Pancreas (tissue), 10 donors: ENCODE measurements around the gene BCL2. TPM values are rescaled to one million over a fixed set of nuclear protein-coding genes. Genes with fewer than 3 reads are reported as not detected.

Experiments used
- ATAC-seq, 4 donors: fragments of 200-7000 bp; cut with Tn5 transposase; one replicate each; pipeline versions ENCODE4 v1.8.0 to v1.9.1; 2020; ENCODE audit warnings: mild to moderate bottlenecking in 4 of 4, moderate library complexity in 4 of 4
- DNase-seq, 6 donors: peaks; one replicate each; pipeline ENCODE4 v3.0.0-alpha.2; 2020
- FAIRE-seq: peaks from 2 replicates; lab custom pipeline; 2012; peaks lifted over from hg19 to GRCh38; lab: Jason Lieb, UNC
- H3K27ac ChIP-seq, 4 donors: fragments of 200-600 bp; sonication (generic); 1 replicate in 3 of 4; 2 replicates in 1 of 4; pipeline versions ENCODE4 v1.5.0 to v1.8.0; 2020
- H3K27me3 ChIP-seq, 4 donors: fragments of 200-600 bp; one replicate each; pipeline ENCODE4 v1.8.0; 2021
- H3K36me3 ChIP-seq, 3 donors: fragments of 200-600 bp; sonication (generic) in 1 of 3; one replicate each; pipeline versions ENCODE4 v1.5.0 to v1.8.0; 2020 to 2021
- H3K4me1 ChIP-seq, 3 donors: fragments of 200-600 bp; one replicate each; pipeline ENCODE4 v1.8.0; 2021
- H3K4me3 ChIP-seq, 4 donors: fragments of 200-600 bp; sonication (generic) in 2 of 4; one replicate each; pipeline versions ENCODE4 v1.5.0 to v1.8.0; 2020 to 2021
- H3K9me3 ChIP-seq, 4 donors: fragments of 200-600 bp; one replicate each; pipeline ENCODE4 v1.8.0; 2021
- WGBS, 2 donors: extraction: QIAGEN DNeasy Blood & Tissue Kit; methylation state at CpG; one replicate each; pipeline ENCODE4 v1.1.7; 2013; 5-methylcytosine and 5-hydroxymethylcytosine counted together
- intact Hi-C, 3 donors: fragments of 100-400 bp; cut with DNase I; formaldehyde crosslinking; loops; one replicate each; pipeline versions ENCODE4 v1.11.1 to v1.14.2; 2022
- polyA plus RNA-seq, 2 donors: library from polyadenylated mRNA; stranded (reverse); fragments of 200-250 nt; gene quantifications; one replicate each; pipeline ENCODE4 v1.2.3, GENCODE V29; 2013
- total RNA-seq, 6 donors: library from RNA; stranded (reverse); fragmentation: NEBNext Ultra II Directional in 4 of 6; extraction: Animal tissue kit (Norgen Biotek cat#: 25700) in 4 of 6; gene quantifications; one replicate each; pipeline versions ENCODE4 v1.2.1 to v1.2.4, GENCODE V29; 2021 to 2023
- TF ChIP-seq, protein P1 (sequence below), 4 donors: fragments of 200-600 bp; sonication (generic) in 3 of 4; IDR thresholded peaks; one replicate each; pipeline versions ENCODE4 v1.5.0 to v1.8.0; 2021; ENCODE audit warnings: antibody characterized with exemption in 4 of 4
- donor health status: healthy with polysubstance abuse.
- donor health status: DM: no; HTN: no; CAD: no; lungs with moderate emphysema.
- donor health status: DM: no; HTN: no; CAD: no.
- donor health status: control.
- donor health status: control.
- donor health status: Bipolar disorder and iron deficiency.
- donor health status: DM: yes; HTN: yes; CAD: no.
- donor health status: DM: no; HTN: no; CAD: no.
- donor health status: DM: no; HTN: no; CAD: no.
- donor health status: DM: yes; HTN: yes; CAD: no.

BCL2 gene
- total and polyA plus RNA-seq, 8 donors, result 1.9 to 9.0 (median 4.2) TPM

DNA sequence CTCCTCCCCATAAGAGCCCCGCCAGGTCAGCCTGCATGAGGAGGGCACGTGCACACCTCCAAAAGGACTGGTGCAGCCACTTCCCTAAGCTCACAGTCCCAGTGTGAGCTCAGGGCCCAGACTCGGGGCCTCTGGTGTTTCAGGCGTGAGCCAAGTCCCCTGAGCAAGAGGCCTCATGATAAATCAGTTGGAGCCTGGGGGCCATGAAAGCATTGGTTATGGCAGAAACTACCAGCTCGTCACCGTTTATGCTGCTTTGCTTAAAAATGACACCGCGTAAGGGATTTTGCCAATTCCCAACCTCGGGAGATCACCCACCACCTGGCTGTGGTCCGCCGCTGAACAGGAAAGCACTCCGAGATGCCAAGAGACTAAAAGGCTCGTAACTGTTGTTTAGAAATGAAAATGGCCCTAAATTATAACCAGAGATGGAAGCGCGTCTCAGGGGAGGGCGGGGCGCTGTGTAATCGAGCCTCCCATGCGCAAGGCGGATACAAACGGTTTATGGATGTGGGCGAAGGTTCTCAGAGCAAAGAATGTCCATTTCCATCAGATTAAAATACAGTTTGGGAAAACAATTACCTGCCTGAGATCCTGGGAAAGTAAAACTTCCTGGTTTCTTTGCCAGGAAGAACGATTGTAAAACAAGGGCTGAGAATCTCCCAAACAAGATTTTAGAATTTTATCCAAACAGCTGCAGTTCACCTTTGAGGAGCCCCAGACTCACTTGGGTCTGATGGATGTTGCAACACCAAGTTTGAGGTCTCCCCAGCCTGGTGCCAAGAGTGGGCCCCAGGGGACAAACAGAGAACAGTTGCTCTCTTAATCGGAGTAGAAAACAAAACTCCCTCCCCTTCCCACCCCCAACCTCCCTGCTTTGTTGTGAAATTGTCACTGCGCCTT is 141.4 kb downstream of the BCL2 start:
- DNase-seq (peak in 1 of 6 donors; percentile 31), ATAC-seq (peak; percentile 61 to 78 (median 66)), FAIRE-seq (no peak)
- Histone ChIP-seq H3K4me1 (no peaks in the 10 kb centered on the region), H3K9me3 (no peaks in the 10 kb centered on the region), H3K4me3 (peak overlapping the region in 1 of 4 donors; percentile 3), H3K27ac (peak overlapping the region; percentile 30 to 76 (median 52)), H3K36me3 (no peaks in the 10 kb centered on the region), H3K27me3 (no peaks in the 10 kb centered on the region)
- 61% methylated on average over 25 of the region's 25 CpGs for WGBS, 2 donors
- TF ChIP-seq, protein P1, sequence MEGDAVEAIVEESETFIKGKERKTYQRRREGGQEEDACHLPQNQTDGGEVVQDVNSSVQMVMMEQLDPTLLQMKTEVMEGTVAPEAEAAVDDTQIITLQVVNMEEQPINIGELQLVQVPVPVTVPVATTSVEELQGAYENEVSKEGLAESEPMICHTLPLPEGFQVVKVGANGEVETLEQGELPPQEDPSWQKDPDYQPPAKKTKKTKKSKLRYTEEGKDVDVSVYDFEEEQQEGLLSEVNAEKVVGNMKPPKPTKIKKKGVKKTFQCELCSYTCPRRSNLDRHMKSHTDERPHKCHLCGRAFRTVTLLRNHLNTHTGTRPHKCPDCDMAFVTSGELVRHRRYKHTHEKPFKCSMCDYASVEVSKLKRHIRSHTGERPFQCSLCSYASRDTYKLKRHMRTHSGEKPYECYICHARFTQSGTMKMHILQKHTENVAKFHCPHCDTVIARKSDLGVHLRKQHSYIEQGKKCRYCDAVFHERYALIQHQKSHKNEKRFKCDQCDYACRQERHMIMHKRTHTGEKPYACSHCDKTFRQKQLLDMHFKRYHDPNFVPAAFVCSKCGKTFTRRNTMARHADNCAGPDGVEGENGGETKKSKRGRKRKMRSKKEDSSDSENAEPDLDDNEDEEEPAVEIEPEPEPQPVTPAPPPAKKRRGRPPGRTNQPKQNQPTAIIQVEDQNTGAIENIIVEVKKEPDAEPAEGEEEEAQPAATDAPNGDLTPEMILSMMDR (IDR thresholded peaks at IDR 0.05), result no peak
- intact Hi-C loops, result no loop called here

DNA sequence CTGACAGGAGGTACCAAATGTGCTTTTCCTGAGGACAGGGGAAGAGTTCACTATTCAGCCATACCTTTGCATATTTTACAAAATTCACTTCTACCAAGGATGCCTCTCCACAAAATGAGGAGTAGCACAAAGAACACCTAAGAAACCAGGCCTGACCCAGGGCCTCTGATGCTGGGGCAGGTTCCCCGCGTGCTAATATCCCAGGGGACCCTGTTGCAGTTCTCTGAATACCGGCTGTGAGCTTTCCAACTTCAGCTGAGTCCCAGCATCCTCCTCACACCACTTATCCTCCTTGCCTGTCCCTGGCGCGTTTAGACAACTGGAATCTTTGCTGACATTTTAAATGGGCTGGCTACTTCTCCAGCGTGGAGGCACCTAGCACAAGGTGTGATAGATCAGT is 142.3 kb downstream of the BCL2 start:
- DNase-seq (no peak), ATAC-seq (no peak), FAIRE-seq (no peak)
- Histone ChIP-seq H3K9me3 (no peaks in the 10 kb centered on the region), H3K36me3 (no peaks in the 10 kb centered on the region), H3K27ac (peak overlapping the region in 2 of 4 donors; percentile 34 to 76), H3K27me3 (no peaks in the 10 kb centered on the region), H3K4me3 (no peak overlapping the region), H3K4me1 (no peaks in the 10 kb centered on the region)
- intact Hi-C loops, result no loop called here
- TF ChIP-seq, protein P1 (IDR thresholded peaks at IDR 0.05), result no peak
- WGBS, 2 donors, result 70 to 72% methylated on average over 6 of the region's 6 CpGs

DNA sequence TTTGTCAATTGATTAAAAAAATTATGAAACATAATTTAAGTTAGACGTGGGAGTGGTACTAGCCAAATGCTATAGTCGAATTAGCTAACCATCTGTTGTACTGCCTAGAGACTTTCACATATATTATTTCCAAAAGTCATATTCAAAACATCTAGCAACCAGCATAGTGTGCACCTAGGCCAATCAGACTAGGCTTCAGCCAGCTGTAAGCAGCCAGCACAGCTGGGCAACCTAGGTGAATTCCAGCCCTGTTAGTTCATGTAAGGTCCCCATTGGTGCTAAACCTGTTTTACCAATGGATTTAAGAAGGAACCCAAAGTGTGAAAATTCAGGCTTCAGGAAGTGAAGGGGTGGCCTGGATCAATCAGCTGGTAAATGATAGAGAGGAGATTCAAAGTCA is 144.3 kb downstream of the BCL2 start:
- intact Hi-C loops, result no loop called here
- Histone ChIP-seq H3K9me3 (no peaks in the 10 kb centered on the region), H3K27ac (no peak overlapping the region), H3K36me3 (no peaks in the 10 kb centered on the region), H3K27me3 (no peaks in the 10 kb centered on the region), H3K4me3 (no peak overlapping the region), H3K4me1 (no peaks in the 10 kb centered on the region)
- 64 to 73% methylated on average over 2 of the region's 2 CpGs for WGBS, 2 donors
- FAIRE-seq, result no peak
- DNase-seq, result no peak
- TF ChIP-seq, protein P1 (IDR thresholded peaks at IDR 0.05), result no peak
- no peak for ATAC-seq

DNA sequence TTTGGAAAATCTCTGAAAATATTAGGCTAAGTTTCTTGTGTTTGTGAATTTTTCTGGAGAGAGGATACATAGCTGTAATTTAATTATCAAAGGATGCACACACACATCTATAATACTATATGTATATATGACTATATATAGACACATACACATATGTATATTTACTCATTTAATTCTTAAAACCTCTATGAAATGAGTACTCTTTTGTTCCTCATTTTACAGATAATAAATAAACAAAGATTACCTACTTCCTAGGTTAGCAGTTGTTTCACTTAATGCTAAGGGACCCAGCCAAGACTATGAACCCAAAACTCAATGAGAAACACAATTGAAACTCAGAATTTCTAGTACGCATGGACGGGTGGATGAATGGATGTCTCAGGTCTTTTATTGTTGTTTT is 145.6 kb downstream of the BCL2 start:
- Histone ChIP-seq H3K9me3 (no peaks in the 10 kb centered on the region), H3K4me1 (no peaks in the 10 kb centered on the region), H3K27me3 (no peaks in the 10 kb centered on the region), H3K27ac (no peak overlapping the region), H3K36me3 (no peaks in the 10 kb centered on the region), H3K4me3 (no peak overlapping the region)
- TF ChIP-seq, protein P1 (IDR thresholded peaks at IDR 0.05), result no peak
- no peak for ATAC-seq
- WGBS, 2 donors, result 87 to 96% methylated on average over 2 of the region's 2 CpGs
- DNase-seq, result no peak
- intact Hi-C loops, result no loop called here
- FAIRE-seq, result peak; percentile 26

DNA sequence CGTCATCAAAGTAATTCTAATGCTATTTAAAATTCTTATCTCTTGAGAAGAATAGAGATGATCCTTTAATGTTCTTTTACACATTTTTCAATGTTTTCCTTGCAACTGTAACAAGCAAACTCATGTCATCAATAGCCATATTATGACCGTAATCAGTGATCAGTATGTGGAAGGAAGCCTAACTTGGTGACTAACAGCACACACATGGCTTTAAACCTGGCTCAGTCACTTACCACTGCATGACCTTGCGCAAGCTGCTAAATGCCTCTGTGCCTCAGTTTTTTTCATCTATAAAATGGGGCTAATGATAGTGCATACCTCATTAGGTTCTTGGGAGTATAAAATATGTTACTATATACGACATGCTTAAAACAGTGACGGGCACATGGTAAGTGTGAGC is 149.7 kb downstream of the BCL2 start:
- DNase-seq (no peak), FAIRE-seq (no peak), ATAC-seq (no peak)
- TF ChIP-seq, protein P1 (IDR thresholded peaks at IDR 0.05), result no peak
- Histone ChIP-seq H3K9me3 (no peaks in the 10 kb centered on the region), H3K27ac (no peak overlapping the region), H3K27me3 (no peaks in the 10 kb centered on the region), H3K36me3 (no peaks in the 10 kb centered on the region), H3K4me1 (no peaks in the 10 kb centered on the region), H3K4me3 (no peak overlapping the region)
- intact Hi-C loops, result no loop called here
- WGBS, 2 donors, result 95 to 97% methylated on average over 5 of the region's 5 CpGs
